HFFc6 (cell line): Measurements from ENCODE around the gene RNF224. TPM values are rescaled to one million over a fixed set of nuclear protein-coding genes. Genes with fewer than 3 reads are reported as not detected.

Source experiments
- DNase-seq: peaks from one replicate; pipeline ENCODE4 v3.0.0-alpha.2; 2018
- H3K27ac Mint-ChIP-seq: 2 replicates; pipeline ENCODE4 v1.8.0; 2020; ENCODE audit warnings: mild to moderate bottlenecking, mixed read lengths
- H3K27me3 Mint-ChIP-seq: 2 replicates; pipeline ENCODE4 v1.8.0; 2021; ENCODE audit warnings: mild to moderate bottlenecking, moderate library complexity, mixed read lengths; ENCODE audit not compliant: insufficient read depth
- H3K36me3 Mint-ChIP-seq: 2 replicates; pipeline ENCODE4 v1.8.0; 2021; ENCODE audit warnings: low read depth, mixed read lengths
- H3K4me1 Mint-ChIP-seq: 2 replicates; pipeline ENCODE4 v1.8.0; 2020; ENCODE audit warnings: low read depth, mixed read lengths
- H3K4me3 Mint-ChIP-seq: 2 replicates; pipeline ENCODE4 v1.8.0; 2020; ENCODE audit warnings: mild to moderate bottlenecking, moderate library complexity, mixed read lengths
- H3K9me3 Mint-ChIP-seq: 2 replicates; pipeline ENCODE4 v1.8.0; 2020; ENCODE audit warnings: mild to moderate bottlenecking, mixed read lengths
- CTCF ChIP-seq: fragments of 200-600 bp; sonication (generic); IDR thresholded peaks from 2 replicates; pipeline ENCODE4 v1.5.0; 2021; ENCODE audit warnings: antibody characterized with exemption, mild to moderate bottlenecking
- total RNA-seq, 6 experiments: library from RNA; stranded (reverse); fragmentation: NEBNext Ultra II Directional; extraction: Animal tissue kit (Norgen Biotek cat#: 25700); gene quantifications; 2 replicates in 1 of 6; 3 replicates in 5 of 6; pipeline ENCODE4 v1.2.3, GENCODE V29; 2021

RNF224 gene
- total RNA-seq, 6 experiments from 2014 or later: not detected

GRCh38 chr9:137228968-137229896 lies 1.9 kb downstream of the RNF224 start:
- Mint-ChIP-seq H3K27me3 (no peaks in the 10 kb centered on the region), H3K36me3 (no peaks in the 10 kb centered on the region), H3K9me3 (no peaks in the 10 kb centered on the region), H3K4me1 (peaks cover 7% of the 10 kb centered on the region), H3K27ac (no peak overlapping the region), H3K4me3 (no peak overlapping the region)
- TF ChIP-seq CTCF: no peak
- DNase-seq: no peak

GRCh38 chr9:137229903-137230704 lies 2.8 kb downstream of the RNF224 start:
- no peak for TF ChIP-seq CTCF
- Mint-ChIP-seq H3K36me3 (no peaks in the 10 kb centered on the region), H3K4me3 (no peak overlapping the region), H3K9me3 (no peaks in the 10 kb centered on the region), H3K4me1 (peaks cover 7% of the 10 kb centered on the region), H3K27me3 (no peaks in the 10 kb centered on the region), H3K27ac (no peak overlapping the region)
- no peak for DNase-seq

- Mint-ChIP-seq H3K27ac (no peak within 1 kb of the TSS), H3K4me1 (peaks cover 7% of the 10 kb centered on the region), H3K4me3 (no peak within 1 kb of the TSS), H3K36me3 (no peaks in the 10 kb centered on the region), H3K9me3 (no peaks in the 10 kb centered on the region), H3K27me3 (no peaks in the 10 kb centered on the region)
- no peak for TF ChIP-seq CTCF
- no peak for DNase-seq
Observed at GRCh38 chr9:137230705-137231371, 3.5 kb downstream of the RNF224 start, which contains the start of gene SLC34A3. SLC34A3 (plus strand) TSS chr9:137230901; CDS start chr9:137231703, 802 bp downstream.

GRCh38 chr9:137231372-137232039 lies 4.2 kb downstream of the RNF224 start:
- H3K9me3 Mint-ChIP-seq: no peaks in the 10 kb centered on the region
- no peaks in the 10 kb centered on the region for H3K27me3 Mint-ChIP-seq
- peaks cover 7% of the 10 kb centered on the region for H3K4me1 Mint-ChIP-seq
- no peak for DNase-seq
- no peak overlapping the region for H3K4me3 Mint-ChIP-seq
- H3K36me3 Mint-ChIP-seq: no peaks in the 10 kb centered on the region
- H3K27ac Mint-ChIP-seq: no peak overlapping the region
- no peak for TF ChIP-seq CTCF

- Mint-ChIP-seq H3K9me3 (no peaks in the 10 kb centered on the region), H3K4me3 (no peak overlapping the region), H3K27ac (no peak overlapping the region), H3K36me3 (no peaks in the 10 kb centered on the region), H3K4me1 (peaks cover 7% of the 10 kb centered on the region), H3K27me3 (no peaks in the 10 kb centered on the region)
- DNase-seq: no peak
- TF ChIP-seq CTCF: no peak
Observed at GRCh38 chr9:137232101-137232500, 4.8 kb downstream of the RNF224 start.
